Stimulated activated CD8-positive, alpha-beta memory T cell treated with anti-CD3 and anti-CD28 coated beads, Interleukin-4, amount 100 ng/mL, for 48 hours (primary cell): Measurements from ENCODE around the gene RFX7.

Experiments
- DNase-seq: peaks from one replicate; pipeline ENCODE4 v3.0.0-alpha.2; 2020

The RFX7 gene

GRCh38 chr15:56124391-56124790 is 119.3 kb downstream of the RFX7 start:
- no peak for DNase-seq

GRCh38 chr15:56105855-56106254 is 137.8 kb downstream of the RFX7 start:
- no peak for DNase-seq

GRCh38 chr15:56102441-56102840 is 141.2 kb downstream of the RFX7 start:
- DNase-seq, result no peak

- DNase-seq, result no peak
These were observed 144.4 kb downstream of the RFX7 start for GRCh38 chr15:56099311-56099710.

- DNase-seq, result no peak
These were observed 145.3 kb downstream of the RFX7 start for GRCh38 chr15:56098195-56098863.

GRCh38 chr15:56095406-56095805 is 148.3 kb downstream of the RFX7 start:
- no peak for DNase-seq

GRCh38 chr15:56094171-56094570 is 149.5 kb downstream of the RFX7 start:
- no peak for DNase-seq

- no peak for DNase-seq
These were observed 155.3 kb downstream of the RFX7 start for GRCh38 chr15:56088389-56088788.

GRCh38 chr15:56086566-56086965 is 157.1 kb downstream of the RFX7 start:
- DNase-seq, result no peak

- DNase-seq, result no peak
These were observed 161.4 kb downstream of the RFX7 start for GRCh38 chr15:56082263-56082761.

GRCh38 chr15:56077081-56077480 is 166.6 kb downstream of the RFX7 start:
- DNase-seq, result no peak

GRCh38 chr15:56076640-56077039 is 167.0 kb downstream of the RFX7 start:
- no peak for DNase-seq

- DNase-seq, result no peak
These were observed 169.0 kb downstream of the RFX7 start for GRCh38 chr15:56074481-56075265.

- DNase-seq, result no peak
These were observed 179.5 kb downstream of the RFX7 start for GRCh38 chr15:56064152-56064551.

- DNase-seq, result no peak
These were observed 184.0 kb downstream of the RFX7 start for GRCh38 chr15:56059716-56060115.

- no peak for DNase-seq
These were observed 184.7 kb downstream of the RFX7 start for GRCh38 chr15:56058986-56059385.

GRCh38 chr15:56056626-56057025 is 187.1 kb downstream of the RFX7 start:
- no peak for DNase-seq

- no peak for DNase-seq
These were observed 190.7 kb downstream of the RFX7 start for GRCh38 chr15:56053046-56053400.

GRCh38 chr15:56052395-56053045 is 191.2 kb downstream of the RFX7 start:
- no peak for DNase-seq

GRCh38 chr15:56051676-56052075 is 192.0 kb downstream of the RFX7 start:
- DNase-seq, result no peak

GRCh38 chr15:56049577-56049976 is 194.1 kb downstream of the RFX7 start:
- no peak for DNase-seq

GRCh38 chr15:56047354-56047753 is 196.3 kb downstream of the RFX7 start:
- no peak for DNase-seq

GRCh38 chr15:56045068-56045748 is 198.5 kb downstream of the RFX7 start:
- no peak for DNase-seq
